ENCODE data around the gene RBMS3. TPM values are rescaled to one million over a fixed set of nuclear protein-coding genes. Genes with fewer than 3 reads are reported as not detected.

RBMS3 gene
- total RNA-seq, 1 donor, result 81.1 TPM

DNA sequence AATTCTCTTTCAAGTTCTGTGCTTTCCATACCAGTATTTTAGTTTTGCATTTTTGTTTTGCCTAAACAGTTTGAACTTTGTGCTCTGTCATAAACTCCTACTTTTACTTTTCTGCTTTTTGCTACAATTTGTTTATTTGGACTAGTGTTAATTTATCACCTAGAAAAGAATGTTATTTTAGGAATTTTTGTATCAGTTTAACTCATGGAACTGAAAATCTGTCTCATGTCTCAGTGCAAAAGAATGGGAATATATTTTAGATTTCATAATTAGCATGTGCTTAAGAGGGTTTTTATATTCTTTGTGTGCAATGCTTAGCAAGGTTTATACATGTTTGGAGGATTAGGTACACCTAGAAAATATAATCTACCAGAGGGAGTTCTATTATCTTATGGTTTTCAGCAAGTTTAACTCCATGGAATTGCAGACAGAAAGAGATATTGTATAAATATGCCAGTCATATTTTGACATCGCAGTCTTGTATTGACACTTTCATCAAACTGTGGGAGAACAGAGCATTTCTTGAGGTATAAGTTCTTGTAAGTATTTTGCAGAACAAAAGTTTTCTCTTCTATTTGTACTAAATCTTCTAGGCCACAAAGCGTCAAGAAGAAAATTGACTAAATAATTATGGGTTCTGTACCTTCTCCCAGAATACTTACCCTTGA lies 409.9 kb downstream of the RBMS3 start:
- no peak for DNase-seq (ENCODE audit: insufficient read length, low spot score, missing footprints)

GRCh38 chr3:29693863-29694262 lies 413.0 kb downstream of the RBMS3 start:
- DNase-seq (ENCODE audit: insufficient read length, low spot score, missing footprints), result no peak
- peaks cover 59% of the 10 kb centered on the region for H3K4me1 ChIP-seq (ENCODE audit: insufficient read depth, low read length)
- peak overlapping the region; percentile 98 for H3K27ac ChIP-seq (ENCODE audit: low read depth, low read length)
- H3K79me2 ChIP-seq (ENCODE audit: insufficient read depth, low read length), result peaks cover 2% of the 10 kb centered on the region
- H3K4me2 ChIP-seq (ENCODE audit: insufficient read depth, low read length), result peak overlapping the region; percentile 80
- peak overlapping the region; percentile 32 for H3K4me3 ChIP-seq (ENCODE audit: insufficient read depth, low read length)
- H3K36me3 ChIP-seq (ENCODE audit: insufficient read depth, low read length), result no peaks in the 10 kb centered on the region
- TF ChIP-seq, protein P1, sequence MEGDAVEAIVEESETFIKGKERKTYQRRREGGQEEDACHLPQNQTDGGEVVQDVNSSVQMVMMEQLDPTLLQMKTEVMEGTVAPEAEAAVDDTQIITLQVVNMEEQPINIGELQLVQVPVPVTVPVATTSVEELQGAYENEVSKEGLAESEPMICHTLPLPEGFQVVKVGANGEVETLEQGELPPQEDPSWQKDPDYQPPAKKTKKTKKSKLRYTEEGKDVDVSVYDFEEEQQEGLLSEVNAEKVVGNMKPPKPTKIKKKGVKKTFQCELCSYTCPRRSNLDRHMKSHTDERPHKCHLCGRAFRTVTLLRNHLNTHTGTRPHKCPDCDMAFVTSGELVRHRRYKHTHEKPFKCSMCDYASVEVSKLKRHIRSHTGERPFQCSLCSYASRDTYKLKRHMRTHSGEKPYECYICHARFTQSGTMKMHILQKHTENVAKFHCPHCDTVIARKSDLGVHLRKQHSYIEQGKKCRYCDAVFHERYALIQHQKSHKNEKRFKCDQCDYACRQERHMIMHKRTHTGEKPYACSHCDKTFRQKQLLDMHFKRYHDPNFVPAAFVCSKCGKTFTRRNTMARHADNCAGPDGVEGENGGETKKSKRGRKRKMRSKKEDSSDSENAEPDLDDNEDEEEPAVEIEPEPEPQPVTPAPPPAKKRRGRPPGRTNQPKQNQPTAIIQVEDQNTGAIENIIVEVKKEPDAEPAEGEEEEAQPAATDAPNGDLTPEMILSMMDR (IDR thresholded peaks at IDR 0.05; ENCODE audit: extremely low read depth, low read depth, low read length), result no peak
- H3K9me3 ChIP-seq (ENCODE audit: low read depth, low read length), result no peaks in the 10 kb centered on the region
- no peaks in the 10 kb centered on the region for H3K27me3 ChIP-seq (ENCODE audit: insufficient read depth, low read length)
- no peak overlapping the region for H2AFZ ChIP-seq (ENCODE audit: low read length)
- no peaks in the 10 kb centered on the region for H4K20me1 ChIP-seq (ENCODE audit: insufficient read depth, low read length)

More for the DNA sequence above, 409.9 kb downstream of the RBMS3 start:
- Histone ChIP-seq H3K36me3 (ENCODE audit: insufficient read depth, low read length) (no peaks in the 10 kb centered on the region), H4K20me1 (ENCODE audit: insufficient read depth, low read length) (no peaks in the 10 kb centered on the region), H3K4me1 (ENCODE audit: insufficient read depth, low read length) (peaks cover 39% of the 10 kb centered on the region), H3K9me3 (ENCODE audit: low read depth, low read length) (no peaks in the 10 kb centered on the region), H3K79me2 (ENCODE audit: insufficient read depth, low read length) (peaks cover 1% of the 10 kb centered on the region), H3K27me3 (ENCODE audit: insufficient read depth, low read length) (no peaks in the 10 kb centered on the region), H3K27ac (ENCODE audit: low read depth, low read length) (no peak overlapping the region), H3K4me2 (ENCODE audit: insufficient read depth, low read length) (no peak overlapping the region), H3K4me3 (ENCODE audit: insufficient read depth, low read length) (no peak overlapping the region), H2AFZ (ENCODE audit: low read length) (no peak overlapping the region)
- TF ChIP-seq, protein P1 (IDR thresholded peaks at IDR 0.05; ENCODE audit: extremely low read depth, low read depth, low read length), result no peak

- peaks cover 2% of the 10 kb centered on the region for H3K79me2 ChIP-seq (ENCODE audit: insufficient read depth, low read length)
- peak overlapping the region; percentile 32 for H3K4me3 ChIP-seq (ENCODE audit: insufficient read depth, low read length)
- peak; percentile 45 for DNase-seq (ENCODE audit: insufficient read length, low spot score, missing footprints)
- H3K4me2 ChIP-seq (ENCODE audit: insufficient read depth, low read length), result peak overlapping the region; percentile 80
- H2AFZ ChIP-seq (ENCODE audit: low read length), result no peak overlapping the region
- peak overlapping the region; percentile 98 for H3K27ac ChIP-seq (ENCODE audit: low read depth, low read length)
- H3K4me1 ChIP-seq (ENCODE audit: insufficient read depth, low read length), result peaks cover 59% of the 10 kb centered on the region
- no peaks in the 10 kb centered on the region for H4K20me1 ChIP-seq (ENCODE audit: insufficient read depth, low read length)
- no peaks in the 10 kb centered on the region for H3K9me3 ChIP-seq (ENCODE audit: low read depth, low read length)
- H3K27me3 ChIP-seq (ENCODE audit: insufficient read depth, low read length), result no peaks in the 10 kb centered on the region
- TF ChIP-seq, protein P1 (IDR thresholded peaks at IDR 0.05; ENCODE audit: extremely low read depth, low read depth, low read length), result no peak
- H3K36me3 ChIP-seq (ENCODE audit: insufficient read depth, low read length), result peaks cover 2% of the 10 kb centered on the region
Observed at GRCh38 chr3:29694331-29694730, 413.5 kb downstream of the RBMS3 start.

- Histone ChIP-seq H3K27ac (ENCODE audit: low read depth, low read length) (peak overlapping the region; percentile 98), H3K79me2 (ENCODE audit: insufficient read depth, low read length) (peaks cover 2% of the 10 kb centered on the region), H3K9me3 (ENCODE audit: low read depth, low read length) (no peaks in the 10 kb centered on the region), H3K4me3 (ENCODE audit: insufficient read depth, low read length) (no peak overlapping the region), H2AFZ (ENCODE audit: low read length) (no peak overlapping the region), H3K4me1 (ENCODE audit: insufficient read depth, low read length) (peaks cover 59% of the 10 kb centered on the region), H3K27me3 (ENCODE audit: insufficient read depth, low read length) (no peaks in the 10 kb centered on the region), H3K36me3 (ENCODE audit: insufficient read depth, low read length) (peaks cover 4% of the 10 kb centered on the region), H3K4me2 (ENCODE audit: insufficient read depth, low read length) (peak overlapping the region; percentile 80), H4K20me1 (ENCODE audit: insufficient read depth, low read length) (no peaks in the 10 kb centered on the region)
- DNase-seq (ENCODE audit: insufficient read length, low spot score, missing footprints), result peak; percentile 70
- TF ChIP-seq, protein P1 (IDR thresholded peaks at IDR 0.05; ENCODE audit: extremely low read depth, low read depth, low read length), result no peak
Observed at GRCh38 chr3:29694783-29695182, 413.9 kb downstream of the RBMS3 start.

Data from osteoblast (primary cell).